Activated T-helper 9 cell treated with anti-CD3 and anti-CD28 coated beads, Interleukin-2, amount 50 U/mL, for 16 hours (primary cell): ENCODE data around the gene MT1A.

ENCODE experiments used
- DNase-seq: peaks from one replicate; pipeline ENCODE4 v3.0.0-alpha.2; 2020; ENCODE audit warnings: low read depth

MT1A gene

GRCh38 chr16:56637814-56638750, at the start of gene MT1A:
Gene MT1A (plus strand): TSS chr16:56638666. CDS start chr16:56638739, 73 bp downstream.
- DNase-seq = no peak

- DNase-seq = no peak
Observed at GRCh38 chr16:56588781-56589140, 49.7 kb upstream of the MT1A start.

- no peak for DNase-seq
Observed at GRCh38 chr16:56589141-56590039, 49.1 kb upstream of the MT1A start, which contains the start of gene MT3. Gene MT3 (plus strand): TSS chr16:56589528. CDS start chr16:56589591, 63 bp downstream.

- DNase-seq = no peak
Observed at GRCh38 chr16:56591377-56592060, 46.9 kb upstream of the MT1A start.

- no peak for DNase-seq
Observed at GRCh38 chr16:56593573-56594291, 44.7 kb upstream of the MT1A start.

- no peak for DNase-seq
Observed at GRCh38 chr16:56594292-56594619, 44.2 kb upstream of the MT1A start.

GRCh38 chr16:56600398-56600999, 38.0 kb upstream of the MT1A start:
- DNase-seq = no peak

GRCh38 chr16:56601325-56601724, 37.1 kb upstream of the MT1A start:
- no peak for DNase-seq

GRCh38 chr16:56603589-56603988, 34.9 kb upstream of the MT1A start:
- DNase-seq = no peak

- no peak for DNase-seq
Observed at GRCh38 chr16:56604966-56605365, 33.5 kb upstream of the MT1A start.

GRCh38 chr16:56605475-56605874, 33.0 kb upstream of the MT1A start:
- no peak for DNase-seq

GRCh38 chr16:56606071-56606475, 32.4 kb upstream of the MT1A start:
- DNase-seq = no peak

- no peak for DNase-seq
Observed at GRCh38 chr16:56606476-56607108, 31.9 kb upstream of the MT1A start.

GRCh38 chr16:56607109-56607618, 31.3 kb upstream of the MT1A start:
- no peak for DNase-seq

- DNase-seq = no peak
Observed at GRCh38 chr16:56607675-56608042, 30.8 kb upstream of the MT1A start.

GRCh38 chr16:56608043-56608875, 30.2 kb upstream of the MT1A start, which contains the start of gene MT2A:
Gene MT2A (plus strand): TSS chr16:56608584. CDS start chr16:56608656, 72 bp downstream.
- peak; percentile 85 for DNase-seq

GRCh38 chr16:56608876-56609462, 29.5 kb upstream of the MT1A start:
- no peak for DNase-seq

GRCh38 chr16:56609463-56609921, 29.0 kb upstream of the MT1A start:
- DNase-seq = peak; percentile 49

GRCh38 chr16:56610017-56610608, 28.4 kb upstream of the MT1A start:
- peak; percentile 58 for DNase-seq
